Measurements from ENCODE around the gene STXBP1.

The STXBP1 gene

DNA sequence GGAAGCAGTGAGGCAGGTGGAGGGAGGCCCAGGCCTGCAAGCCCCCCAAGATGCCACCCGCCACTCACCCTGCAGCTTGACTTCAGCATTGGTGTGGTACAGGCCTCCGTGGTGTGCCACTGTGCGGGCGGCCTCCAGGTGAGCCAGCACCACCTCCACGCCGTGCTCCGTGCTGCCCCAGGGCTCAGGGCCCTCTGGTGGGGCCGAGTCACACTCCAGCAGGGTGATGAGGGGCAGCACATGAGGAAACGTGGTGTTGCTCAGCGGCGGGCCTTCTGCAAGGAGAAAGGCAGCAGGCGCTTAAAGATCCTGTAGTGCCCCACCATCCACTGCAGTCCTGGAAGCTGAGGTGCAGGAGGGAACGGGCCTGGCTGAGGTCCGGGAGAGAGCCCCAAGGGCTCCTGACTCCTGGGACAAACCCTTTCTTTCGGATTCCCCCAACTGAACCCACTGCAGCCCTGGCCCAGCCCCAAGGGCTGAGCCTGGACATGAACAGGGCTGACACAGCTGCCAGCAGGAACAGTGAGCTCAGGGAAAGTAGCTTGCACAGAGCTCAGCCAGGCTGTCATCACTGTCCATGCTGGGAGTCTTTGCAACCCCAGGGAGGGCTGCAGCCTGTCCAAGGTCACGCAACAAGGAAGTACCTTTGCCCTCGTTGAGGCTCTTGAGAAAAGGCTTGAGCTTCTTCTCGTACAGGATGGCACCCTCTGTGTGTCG, 127.7 kb downstream of the STXBP1 start:
- peak; percentile 38 for DNase-seq

DNA sequence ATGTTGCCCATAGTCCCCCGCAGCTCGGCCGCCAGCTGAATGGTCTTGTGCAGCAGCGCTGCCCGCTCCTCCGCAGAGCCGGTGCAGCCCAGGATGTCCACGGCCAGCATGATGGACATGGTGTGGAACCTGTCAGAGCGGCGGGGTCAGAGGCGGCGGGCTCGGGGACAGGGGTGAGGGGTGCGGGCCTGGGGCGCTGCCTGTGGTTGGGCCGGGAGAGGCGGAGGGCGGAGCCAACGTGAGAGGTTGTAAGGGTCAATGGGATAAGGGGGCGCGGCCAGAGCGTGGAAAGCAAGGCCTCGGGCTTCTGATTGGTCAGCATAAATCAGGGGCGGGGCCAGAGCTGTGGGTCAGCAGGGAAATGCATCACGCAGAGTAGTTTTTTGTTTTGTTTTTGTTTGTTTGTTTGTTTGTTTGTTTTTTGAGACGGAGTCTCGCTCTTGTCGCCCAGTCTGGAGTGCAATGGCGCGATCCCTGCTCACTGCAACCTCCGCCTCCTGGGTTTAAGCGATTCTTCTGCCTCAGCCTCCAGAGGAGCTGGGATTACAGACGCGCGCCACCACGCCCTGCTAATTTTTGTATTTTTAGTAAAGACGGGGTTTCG, 129.9 kb downstream of the STXBP1 start:
- no peak for DNase-seq

All from inflammatory macrophage treated with lipopolysaccharide for 4 hours (primary cell).